ENCODE data around the gene PA2G4. TPM values are rescaled to one million over a fixed set of nuclear protein-coding genes. Genes with fewer than 3 reads are reported as not detected.

Gene PA2G4
- total RNA-seq (2012; rRNA removed) (198 and 251 TPM in 2 replicates), polyA plus RNA-seq (2012; rRNA removed) (158 and 166 TPM in 2 replicates), Bru-seq, nascent RNA (percentile 81 among the genes with signal in this experiment), BruChase-seq, experiment 1, labeled RNA remaining after a 6-hour chase (percentile 94 among the genes with signal in this experiment), BruChase-seq, experiment 2, labeled RNA remaining after a 2-hour chase (percentile 88 among the genes with signal in this experiment)
- polyA plus RNA-seq (2012; cell fraction: cytosol; rRNA removed) = 62.7 and 83.2 TPM in 2 replicates
- 31.0 and 112 TPM in 2 replicates for polyA plus RNA-seq (2012; cell fraction: nucleus; rRNA removed; ENCODE audit: low replicate concordance)
- long read RNA-seq, transcript PA2G4-201 (13 exons, 2,577 nt) = major isoform, 59 of 110 reads
- long read RNA-seq, partial matches to known transcripts = 46 of 110 reads
- long read RNA-seq, other reads (novel, unspliced or antisense) = 5 of 110 reads

DNA sequence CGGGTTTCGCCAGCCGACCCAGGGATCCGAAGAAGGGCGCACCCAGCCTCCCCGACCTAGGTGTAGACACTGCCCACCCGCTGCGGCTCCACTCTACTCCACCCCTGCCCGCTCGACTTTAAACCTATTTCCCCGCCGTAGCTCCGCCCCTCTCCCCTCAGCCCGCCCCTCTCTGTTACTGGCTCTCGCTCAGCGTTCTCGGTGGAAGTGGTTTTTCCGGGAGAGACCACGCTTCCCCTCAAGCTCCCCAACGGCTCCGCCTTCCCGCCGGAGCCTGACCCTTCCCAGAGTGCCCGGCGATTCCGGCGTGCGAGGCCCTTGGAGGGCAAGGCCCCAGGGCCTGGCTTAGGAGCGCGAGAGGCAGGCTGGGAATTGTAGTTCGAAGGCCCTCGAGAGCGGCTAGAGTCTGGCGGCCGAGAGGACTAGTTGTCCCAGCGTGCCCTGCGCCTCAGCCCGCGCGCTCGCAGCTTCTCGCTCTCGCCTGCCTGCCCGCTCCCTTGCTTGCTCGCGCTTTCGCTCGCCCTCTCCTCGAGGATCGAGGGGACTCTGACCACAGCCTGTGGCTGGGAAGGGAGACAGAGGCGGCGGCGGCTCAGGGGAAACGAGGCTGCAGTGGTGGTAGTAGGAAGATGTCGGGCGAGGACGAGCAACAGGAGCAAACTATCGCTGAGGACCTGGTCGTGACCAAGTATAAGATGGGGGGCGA, at the start of gene PA2G4:
PA2G4 (plus strand) TSS at position 451 of the 706 bp plus-strand sequence; CDS start at position 630, 179 bp downstream.
- Histone ChIP-seq H3K23ac (ENCODE audit: low read depth, low read length) (peak within 1 kb of the TSS; percentile 91), H3K4me3 (ENCODE audit: insufficient read depth, low read depth, low read length) (peak within 1 kb of the TSS; percentile 88), H3K27me3 (ENCODE audit: control insufficient read depth, insufficient read depth, low read length) (no peaks in the 10 kb centered on the region), H3K79me1 (ENCODE audit: low read depth in 1 of 2, low read length in 2 of 2) (peaks cover 15 to 24% of the 10 kb centered on the region in 2 experiments; a peak in 3 of 4 replicates), H3K9ac (ENCODE audit: low read depth, low read length) (peak within 1 kb of the TSS; percentile 97), H2AK5ac (ENCODE audit: low read depth, low read length) (peak within 1 kb of the TSS; percentile 85), H3K27ac (ENCODE audit: insufficient read depth, low read length) (peak within 1 kb of the TSS; percentile 94), H4K5ac (ENCODE audit: low read depth, low read length) (peak within 1 kb of the TSS; percentile 70), H3K4me2 (ENCODE audit: low read depth, low read length) (peak within 1 kb of the TSS; percentile 90), H2BK15ac (ENCODE audit: low read depth, low read length) (no peak within 1 kb of the TSS), H3K4me1 (ENCODE audit: control insufficient read depth, insufficient read depth, low read length) (peaks cover 5% of the 10 kb centered on the region; the same call in 1 of the 2 replicates), H3K9me3 (ENCODE audit: control insufficient read depth, insufficient read depth, low read length) (no peaks in the 10 kb centered on the region), H4K20me1 (ENCODE audit: insufficient read depth, low read length) (peaks cover 12% of the 10 kb centered on the region), H4K8ac (ENCODE audit: low read depth in 2 of 2, low read length in 2 of 2) (peak within 1 kb of the TSS; percentile 85), H3K18ac (ENCODE audit: low read depth, low read length) (peak within 1 kb of the TSS; percentile 32), H3K14ac (replicated peaks; ENCODE audit: low read depth, low read length) (peak within 1 kb of the TSS; percentile 86), H2AK9ac (replicated peaks; ENCODE audit: low read depth, low read length, poor library complexity) (peak within 1 kb of the TSS; percentile 68), H3K9me1 (ENCODE audit: insufficient read depth, low read length) (0 out of 2 replicates have a peak, but pooled peaks cover 2% of the 10 kb centered on the region), H3K4ac (ENCODE audit: low read depth, low read length) (peak within 1 kb of the TSS; percentile 89), H2BK20ac (ENCODE audit: low read depth, low read length) (no peak within 1 kb of the TSS), H2BK120ac (ENCODE audit: low read depth, low read length) (peak within 1 kb of the TSS; percentile 9; the same call in 1 of the 2 replicates), H4K91ac (ENCODE audit: insufficient read depth, low read depth, low read length) (peak within 1 kb of the TSS; percentile 85), H2BK5ac (ENCODE audit: low read depth, low read length, poor library complexity, severe bottlenecking) (peak within 1 kb of the TSS; percentile 78), H3K56ac (ENCODE audit: extremely low read depth, insufficient read depth, low read length) (peak within 1 kb of the TSS; percentile 66), H3K36me3 (ENCODE audit: control insufficient read depth, insufficient read depth, low read length) (peaks cover 14% of the 10 kb centered on the region), H2AFZ (replicated peaks; ENCODE audit: low read length, poor library complexity) (peak within 1 kb of the TSS; percentile 95)
- 0% methylated on average over 40 of the region's 60 CpGs; no CpG with 5 or more reads in 1 of the 2 experiments for WGBS, 2 experiments (ENCODE audit: extremely low coverage in 2 of 2, insufficient read length in 1 of 2)
- in situ Hi-C loops (cut with MboI; ENCODE audit: low sequenced_read_pairs) (no loop called here), dilution Hi-C loops (cut with HindIII; ENCODE audit: low sequenced_read_pairs, unreplicated experiment) (no loop called here), intact Hi-C loops (cut with micrococcal nuclease) (loop anchor here (1.0 to 10.0 kb wide), 3 partner anchors 25 to 109 kb away; partner anchors contain the start of gene SUOX)
- ATAC-seq (ENCODE audit: low read depth) (peak; percentile 97), DNase-seq (peak; percentile 98)
- TF ChIP-seq FOS (IDR thresholded peaks at IDR 0.05; ENCODE audit: low read depth, low read length) (no peak), POLR2A (IDR thresholded peaks at IDR 0.05; ENCODE audit: low read depth, low read length) (peak; percentile 70), CHD1 (IDR thresholded peaks at IDR 0.05; ENCODE audit: low read depth, low read length) (no peak), MAZ (IDR thresholded peaks at IDR 0.05; ENCODE audit: borderline replicate concordance, low read depth, low read length) (peak; percentile 86), MXI1 (IDR thresholded peaks at IDR 0.05; ENCODE audit: borderline replicate concordance, low read depth, low read length) (peak; percentile 93), RAD21 (IDR thresholded peaks at IDR 0.05; ENCODE audit: low read length) (no peak; the same call in 1 of the 2 replicates), BHLHE40 (IDR thresholded peaks at IDR 0.05; ENCODE audit: low read depth, low read length) (peak; percentile 60)
- TF ChIP-seq, protein P1, sequence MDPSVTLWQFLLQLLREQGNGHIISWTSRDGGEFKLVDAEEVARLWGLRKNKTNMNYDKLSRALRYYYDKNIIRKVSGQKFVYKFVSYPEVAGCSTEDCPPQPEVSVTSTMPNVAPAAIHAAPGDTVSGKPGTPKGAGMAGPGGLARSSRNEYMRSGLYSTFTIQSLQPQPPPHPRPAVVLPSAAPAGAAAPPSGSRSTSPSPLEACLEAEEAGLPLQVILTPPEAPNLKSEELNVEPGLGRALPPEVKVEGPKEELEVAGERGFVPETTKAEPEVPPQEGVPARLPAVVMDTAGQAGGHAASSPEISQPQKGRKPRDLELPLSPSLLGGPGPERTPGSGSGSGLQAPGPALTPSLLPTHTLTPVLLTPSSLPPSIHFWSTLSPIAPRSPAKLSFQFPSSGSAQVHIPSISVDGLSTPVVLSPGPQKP (IDR thresholded peaks at IDR 0.05; ENCODE audit: borderline replicate concordance, low read depth, low read length) = no peak
- ChIA-PET POLR2A (ENCODE audit: unreplicated experiment) (interaction anchor here (0.6 to 1.6 kb wide), 4 partner anchors 13 to 352 kb away, joined by 4 to 14 read pairs (median 4); partner anchors contain the start of gene RPL41), CTCF (interaction anchor here (0.6 to 1.7 kb wide), 4 partner anchors 15 to 57 kb away, joined by 3 to 5 read pairs (median 3); no protein-coding TSS in a partner anchor)
- BruUV-seq (replicated peaks) = no TSS peak
